Tibial artery (tissue), 4 donors: ENCODE results near the gene KRTAP10-2.
"Not testable (repeated sequence)": the region's sequence is repeated elsewhere in the genome, so short reads cannot be mapped to it uniquely, and the experiment has no call there.

Source experiments
- DNase-seq, 2 donors: peaks; one replicate each; pipeline ENCODE4 v3.0.0-alpha.2; 2019
- H3K27ac ChIP-seq, 2 donors: fragments of 200-600 bp; sonication (generic) in 1 of 2; 1 replicate in 1 of 2; 2 replicates in 1 of 2; pipeline ENCODE4 v1.5.1; 2018 to 2019; ENCODE audit warnings: mild to moderate bottlenecking in 1 of 2
- H3K27me3 ChIP-seq, 2 donors: fragments of 200-600 bp; sonication (generic) in 1 of 2; one replicate each; pipeline versions ENCODE4 v1.5.1 to v1.6.0; 2016 to 2019
- H3K36me3 ChIP-seq, 3 donors: fragments of 200-600 bp; sonication (generic) in 2 of 3; one replicate each; pipeline ENCODE4 v1.5.1; 2016 to 2019; ENCODE audit warnings: mild to moderate bottlenecking in 2 of 3
- H3K4me1 ChIP-seq, 4 donors: fragments of 200-600 bp; sonication (generic) in 2 of 4; 1 replicate in 3 of 4; 2 replicates in 1 of 4; pipeline ENCODE4 v1.5.1; 2016 to 2019
- H3K4me3 ChIP-seq, 2 donors: fragments of 200-600 bp; sonication (generic) in 1 of 2; 1 replicate in 1 of 2; 2 replicates in 1 of 2; pipeline ENCODE4 v1.5.1; 2018 to 2019; ENCODE audit warnings: mild to moderate bottlenecking in 2 of 2
- H3K9me3 ChIP-seq, 3 donors: fragments of 200-600 bp; sonication (generic) in 1 of 3; one replicate each; pipeline ENCODE4 v1.5.1; 2016 to 2019
- intact Hi-C: fragments of 100-400 bp; cut with DNase I; formaldehyde crosslinking; loops from one replicate; pipeline ENCODE4 v1.15.0; 2023; ENCODE audit warnings: low total_unique reads
- TF ChIP-seq, protein P1 (sequence below), 2 experiments: fragments of 200-600 bp in 1 of 2; fragments of 450-650 bp in 1 of 2; IDR thresholded peaks; one replicate each; pipeline ENCODE4 v1.5.1; 2017 to 2019; ENCODE audit warnings: antibody characterized with exemption in 2 of 2, mild to moderate bottlenecking in 1 of 2, moderate library complexity in 1 of 2

KRTAP10-2 gene

DNA sequence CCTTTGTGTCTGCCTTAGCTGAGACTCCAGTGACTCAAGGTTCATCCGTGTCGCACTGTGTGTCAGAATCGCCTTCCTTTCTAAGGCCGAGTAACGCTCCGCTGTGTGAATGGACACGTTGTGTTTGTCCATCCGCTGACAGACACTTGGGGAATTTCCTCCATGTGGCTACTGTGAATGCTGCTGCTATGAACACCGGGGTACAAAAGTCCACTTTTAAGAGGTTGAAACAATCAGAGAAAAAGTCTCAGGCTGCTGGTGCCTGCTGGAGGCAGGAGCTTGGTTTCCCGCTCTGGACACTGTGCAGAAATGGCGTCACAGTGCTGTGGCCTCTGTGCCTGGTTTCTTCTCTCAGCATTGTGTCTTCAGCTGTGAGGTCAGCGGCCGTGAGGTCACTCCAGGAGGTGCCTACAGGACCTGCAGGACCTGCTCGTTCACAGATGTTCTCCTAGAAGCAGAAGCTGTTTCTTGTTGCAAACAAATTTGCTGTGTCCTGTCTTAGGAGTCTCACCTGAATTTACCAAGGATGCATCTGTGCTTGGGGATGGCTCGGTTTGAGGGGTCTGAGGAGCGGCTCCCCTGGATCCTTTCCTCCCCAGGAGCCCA, 45.5 kb downstream of the KRTAP10-2 start:
- Histone ChIP-seq H3K9me3 (no peaks in the 10 kb centered on the region), H3K27me3 (peaks cover 0 to 63% of the 10 kb centered on the region in 2 donors), H3K4me1 (peaks cover 0 to 5% (median 2%) of the 10 kb centered on the region in 4 donors), H3K27ac (no peak overlapping the region), H3K4me3 (no peak overlapping the region), H3K36me3 (no peaks in the 10 kb centered on the region)
- intact Hi-C loops = no loop called here
- no peak for DNase-seq
- TF ChIP-seq, protein P1, sequence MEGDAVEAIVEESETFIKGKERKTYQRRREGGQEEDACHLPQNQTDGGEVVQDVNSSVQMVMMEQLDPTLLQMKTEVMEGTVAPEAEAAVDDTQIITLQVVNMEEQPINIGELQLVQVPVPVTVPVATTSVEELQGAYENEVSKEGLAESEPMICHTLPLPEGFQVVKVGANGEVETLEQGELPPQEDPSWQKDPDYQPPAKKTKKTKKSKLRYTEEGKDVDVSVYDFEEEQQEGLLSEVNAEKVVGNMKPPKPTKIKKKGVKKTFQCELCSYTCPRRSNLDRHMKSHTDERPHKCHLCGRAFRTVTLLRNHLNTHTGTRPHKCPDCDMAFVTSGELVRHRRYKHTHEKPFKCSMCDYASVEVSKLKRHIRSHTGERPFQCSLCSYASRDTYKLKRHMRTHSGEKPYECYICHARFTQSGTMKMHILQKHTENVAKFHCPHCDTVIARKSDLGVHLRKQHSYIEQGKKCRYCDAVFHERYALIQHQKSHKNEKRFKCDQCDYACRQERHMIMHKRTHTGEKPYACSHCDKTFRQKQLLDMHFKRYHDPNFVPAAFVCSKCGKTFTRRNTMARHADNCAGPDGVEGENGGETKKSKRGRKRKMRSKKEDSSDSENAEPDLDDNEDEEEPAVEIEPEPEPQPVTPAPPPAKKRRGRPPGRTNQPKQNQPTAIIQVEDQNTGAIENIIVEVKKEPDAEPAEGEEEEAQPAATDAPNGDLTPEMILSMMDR (IDR thresholded peaks at IDR 0.05) = no peak

DNA sequence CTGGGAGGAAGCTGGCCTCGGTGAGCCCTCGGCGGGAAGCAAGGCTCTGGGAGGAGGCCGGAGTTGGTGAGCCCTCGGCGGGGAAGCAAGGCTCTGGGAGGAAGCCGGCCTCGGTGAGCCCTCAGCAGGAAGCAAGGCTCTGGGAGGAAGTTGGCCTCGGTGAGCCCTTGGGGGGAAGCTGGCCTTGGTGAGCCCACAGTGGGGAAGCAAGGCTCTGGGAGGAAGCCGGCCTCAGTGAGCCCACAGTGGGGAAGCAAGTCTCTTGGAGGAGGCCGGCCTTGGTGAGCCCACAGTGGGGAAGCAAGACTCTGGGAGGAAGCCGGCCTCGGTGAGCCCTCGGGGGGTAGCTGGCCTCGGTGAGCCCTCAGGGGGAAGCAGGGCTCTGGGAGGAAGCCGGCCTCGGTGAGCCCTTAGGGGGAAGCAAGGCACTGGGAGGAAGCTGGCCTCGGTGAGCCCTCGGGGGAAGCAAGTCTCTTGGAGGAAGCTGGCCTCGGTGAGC, 47.4 kb downstream of the KRTAP10-2 start:
- H3K4me1 ChIP-seq = no peaks in the 10 kb centered on the region
- intact Hi-C loops = no loop called here
- TF ChIP-seq, protein P1 (IDR thresholded peaks at IDR 0.05) = no peak
- no peak for DNase-seq
- peaks cover 0 to 60% of the 10 kb centered on the region in 2 donors for H3K27me3 ChIP-seq
- no peaks in the 10 kb centered on the region for H3K9me3 ChIP-seq
- H3K4me3 ChIP-seq = no peak overlapping the region
- no peak overlapping the region for H3K27ac ChIP-seq
- H3K36me3 ChIP-seq = no peaks in the 10 kb centered on the region

DNA sequence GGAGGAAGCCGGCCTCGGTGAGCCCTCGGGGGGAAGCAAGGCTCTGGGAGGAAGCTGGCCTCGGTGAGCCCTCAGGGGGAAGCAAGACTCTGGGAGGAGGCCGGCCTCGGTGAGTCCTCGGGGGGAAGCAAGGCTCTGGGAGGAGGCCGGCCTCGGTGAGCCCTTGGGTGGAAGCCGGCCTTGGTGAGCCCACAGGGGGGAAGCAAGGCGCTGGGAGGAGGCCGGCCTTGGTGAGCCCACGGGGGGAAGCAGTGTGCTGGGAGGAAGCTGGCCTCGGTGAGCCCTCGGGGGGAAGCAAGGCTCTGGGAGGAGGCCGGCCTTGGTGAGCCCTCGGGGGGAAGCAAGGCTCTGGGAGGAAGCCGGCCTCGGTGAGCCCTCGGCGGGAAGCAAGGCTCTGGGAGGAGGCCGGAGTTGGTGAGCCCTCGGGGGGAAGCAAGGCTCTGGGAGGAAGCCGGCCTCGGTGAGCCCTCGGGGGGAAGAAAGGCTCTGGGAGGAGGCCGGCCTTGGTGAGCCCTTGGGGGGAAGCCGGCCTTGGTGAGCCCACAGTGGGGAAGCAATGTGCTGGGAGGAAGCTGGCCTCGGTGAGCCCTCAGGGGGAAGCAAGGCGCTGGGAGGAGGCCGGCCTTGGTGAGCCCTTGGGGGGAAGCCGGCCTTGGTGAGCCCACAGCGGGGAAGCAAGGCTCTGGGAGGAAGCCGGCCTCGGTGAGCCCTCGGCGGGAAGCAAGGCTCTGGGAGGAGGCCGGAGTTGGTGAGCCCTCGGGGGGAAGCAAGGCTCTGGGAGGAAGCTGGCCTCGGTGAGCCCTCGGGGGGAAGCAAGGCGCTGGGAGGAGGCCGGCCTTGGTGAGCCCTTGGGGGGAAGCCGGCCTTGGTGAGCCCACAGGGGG, 48.1 kb downstream of the KRTAP10-2 start:
- DNase-seq, H3K4me1 ChIP-seq, H3K36me3 ChIP-seq, intact Hi-C loops, H3K4me3 ChIP-seq, H3K9me3 ChIP-seq, H3K27ac ChIP-seq: not testable (repeated sequence)
- peaks cover 0 to 60% of the 10 kb centered on the region in 2 donors for H3K27me3 ChIP-seq

DNA sequence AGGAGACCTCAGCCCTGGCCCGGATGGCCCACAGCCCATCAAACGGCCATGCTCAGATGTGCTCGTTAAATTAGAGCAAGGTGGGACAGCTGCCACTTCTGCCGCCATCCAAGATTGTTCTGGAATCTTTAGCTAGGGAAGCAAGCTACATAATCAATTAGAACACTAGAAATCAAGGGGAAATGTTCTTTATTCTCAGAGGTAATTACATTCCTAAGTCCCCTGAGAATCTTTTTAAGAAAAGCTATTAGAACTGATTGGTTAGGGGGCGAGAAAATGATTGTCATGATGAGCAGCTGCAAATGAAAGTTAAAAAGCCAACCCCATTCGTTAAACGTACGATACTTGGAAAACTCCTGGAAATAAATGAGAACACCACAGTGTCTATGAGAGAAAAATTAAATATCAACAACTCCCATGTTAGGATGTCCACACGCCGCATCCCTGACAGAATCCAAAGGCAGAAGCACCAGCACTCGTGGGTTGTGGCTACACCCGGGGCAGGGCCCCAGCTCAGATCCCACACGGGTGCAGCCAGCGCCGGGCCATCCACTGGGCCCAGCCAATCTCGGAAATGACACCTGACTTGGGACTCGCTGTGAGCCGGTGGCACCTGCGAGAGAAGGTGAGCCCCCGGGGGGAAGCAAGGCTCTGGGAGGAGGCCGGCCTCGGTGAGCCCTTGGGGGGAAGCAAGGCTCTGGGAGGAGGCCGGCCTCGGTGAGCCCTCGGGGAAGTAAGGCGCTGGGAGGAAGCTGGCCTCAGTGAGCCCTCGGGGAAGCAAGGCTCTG, 48.9 kb downstream of the KRTAP10-2 start:
- Histone ChIP-seq H3K27ac (no peak overlapping the region), H3K27me3 (peaks cover 0 to 55% of the 10 kb centered on the region in 2 donors), H3K9me3 (no peaks in the 10 kb centered on the region), H3K36me3 (no peaks in the 10 kb centered on the region), H3K4me1 (no peaks in the 10 kb centered on the region), H3K4me3 (no peak overlapping the region)
- DNase-seq = no peak
- TF ChIP-seq, protein P1 (IDR thresholded peaks at IDR 0.05) = no peak
- intact Hi-C loops = no loop called here
